DOHH2 (cell line): ENCODE measurements around the gene ARL11.

Experiments used
- H3F3A ChIP-seq: fragments of 200-600 bp; sonication (generic), shearing (Covaris generic); 2 replicates; pipeline ENCODE4 v1.6.0; 2016; ENCODE audit warnings: antibody characterized with exemption, mild to moderate bottlenecking; ENCODE audit not compliant: control insufficient read depth, insufficient read depth
- H3K27ac ChIP-seq: fragments of 200-600 bp; sonication (generic); 2 replicates; pipeline ENCODE4 v1.5.1; 2014; ENCODE audit warnings: low read depth, mild to moderate bottlenecking, low read length, moderate library complexity
- H3K27me3 ChIP-seq: fragments of 200-600 bp; sonication (generic); 2 replicates; pipeline ENCODE4 v1.6.1; 2014; ENCODE audit warnings: mild to moderate bottlenecking, low read length, mixed read lengths; ENCODE audit not compliant: control insufficient read depth
- H3K36me3 ChIP-seq: fragments of 200-600 bp; sonication (generic); 2 replicates; pipeline ENCODE4 v1.6.1; 2014; ENCODE audit warnings: mild to moderate bottlenecking, low read length, moderate library complexity, mixed read lengths; ENCODE audit not compliant: control insufficient read depth
- H3K4me1 ChIP-seq: fragments of 200-600 bp; sonication (generic); 2 replicates; pipeline ENCODE4 v1.6.1; 2014; ENCODE audit warnings: mild to moderate bottlenecking, low read length, mixed read lengths; ENCODE audit not compliant: control insufficient read depth
- H3K4me2 ChIP-seq: fragments of 200-600 bp; sonication (generic); 2 replicates; pipeline ENCODE4 v1.6.0; 2014; ENCODE audit warnings: mild to moderate bottlenecking, low read length, moderate library complexity
- H3K4me3 ChIP-seq: fragments of 200-600 bp; sonication (generic); 2 replicates; pipeline ENCODE4 v1.5.1; 2014; ENCODE audit warnings: mild to moderate bottlenecking, low read length, mixed read lengths
- H3K79me2 ChIP-seq: fragments of 200-600 bp; sonication (generic); 2 replicates; pipeline ENCODE4 v1.6.1; 2014; ENCODE audit warnings: mild to moderate bottlenecking, low read length, mixed read lengths; ENCODE audit not compliant: control insufficient read depth
- H3K9me2 ChIP-seq: fragments of 200-600 bp; sonication (generic); replicated peaks from 2 replicates; pipeline ENCODE4 v1.6.1; 2014; ENCODE audit warnings: mild to moderate bottlenecking, low read length, mixed read lengths; ENCODE audit not compliant: control insufficient read depth
- H3K9me3 ChIP-seq: fragments of 200-600 bp; sonication (generic); 2 replicates; pipeline ENCODE4 v1.6.1; 2014; ENCODE audit warnings: antibody characterized with exemption, low read length, mixed read lengths; ENCODE audit not compliant: control insufficient read depth, insufficient read depth
- H4K20me1 ChIP-seq: fragments of 200-600 bp; sonication (generic); 2 replicates; pipeline ENCODE4 v1.6.0; 2014; ENCODE audit warnings: low read depth, mild to moderate bottlenecking, antibody characterized with exemption, low read length, moderate library complexity; ENCODE audit not compliant: control insufficient read depth, insufficient read depth
- CTCF ChIP-seq: fragments of 200-600 bp; sonication (generic); IDR thresholded peaks from one replicate; pipeline ENCODE4 v1.5.1; 2014; ENCODE audit warnings: antibody characterized with exemption, mild to moderate bottlenecking, low read depth, low read length; ENCODE audit not compliant: poor library complexity, severe bottlenecking
- EZH2phosphoT487 ChIP-seq: fragments of 200-600 bp; sonication (generic); IDR thresholded peaks from 2 replicates; pipeline ENCODE4 v1.6.1; 2017; ENCODE audit warnings: borderline replicate concordance, mild to moderate bottlenecking, antibody characterized with exemption, low read length, moderate library complexity, mixed read lengths

ARL11 gene

GRCh38 chr13:49649244-49649962 is 21.1 kb downstream of the ARL11 start:
- no peak overlapping the region for H3K4me2 ChIP-seq
- peaks cover 23% of the 10 kb centered on the region for H3K4me1 ChIP-seq

GRCh38 chr13:49649963-49650312 is 21.6 kb downstream of the ARL11 start:
- TF ChIP-seq EZH2phosphoT487, result no peak
- no peak for TF ChIP-seq CTCF
- H3K4me3 ChIP-seq, result no peak overlapping the region
- H3K4me2 ChIP-seq, result no peak overlapping the region
- no peak overlapping the region for H3K27ac ChIP-seq
- H3K79me2 ChIP-seq, result no peaks in the 10 kb centered on the region
- no peaks in the 10 kb centered on the region for H4K20me1 ChIP-seq
- no peaks in the 10 kb centered on the region for H3K27me3 ChIP-seq
- H3K9me3 ChIP-seq, result no peaks in the 10 kb centered on the region
- peaks cover 20% of the 10 kb centered on the region for H3K4me1 ChIP-seq
- H3K9me2 ChIP-seq, result no peaks in the 10 kb centered on the region
- H3K36me3 ChIP-seq, result no peaks in the 10 kb centered on the region
- no peaks in the 10 kb centered on the region for H3F3A ChIP-seq

More at GRCh38 chr13:49649244-49649962, 21.1 kb downstream of the ARL11 start:
- H3K9me2 ChIP-seq, result no peaks in the 10 kb centered on the region
- no peak overlapping the region for H3K27ac ChIP-seq
- no peaks in the 10 kb centered on the region for H3K79me2 ChIP-seq
- no peaks in the 10 kb centered on the region for H4K20me1 ChIP-seq
- no peaks in the 10 kb centered on the region for H3K36me3 ChIP-seq
- no peaks in the 10 kb centered on the region for H3K27me3 ChIP-seq
- no peak for TF ChIP-seq EZH2phosphoT487
- no peak for TF ChIP-seq CTCF
- H3K4me3 ChIP-seq, result no peak overlapping the region
- H3F3A ChIP-seq, result no peaks in the 10 kb centered on the region
- no peaks in the 10 kb centered on the region for H3K9me3 ChIP-seq

GRCh38 chr13:49651570-49652354 is 23.5 kb downstream of the ARL11 start:
- no peak overlapping the region for H3K27ac ChIP-seq
- no peak overlapping the region for H3K4me3 ChIP-seq
- no peaks in the 10 kb centered on the region for H3F3A ChIP-seq
- no peak overlapping the region for H3K4me2 ChIP-seq
- no peaks in the 10 kb centered on the region for H3K9me3 ChIP-seq
- no peaks in the 10 kb centered on the region for H3K79me2 ChIP-seq
- TF ChIP-seq EZH2phosphoT487, result no peak
- TF ChIP-seq CTCF, result no peak
- no peaks in the 10 kb centered on the region for H4K20me1 ChIP-seq
- H3K27me3 ChIP-seq, result no peaks in the 10 kb centered on the region
- H3K36me3 ChIP-seq, result no peaks in the 10 kb centered on the region
- peaks cover 1% of the 10 kb centered on the region for H3K4me1 ChIP-seq
- no peaks in the 10 kb centered on the region for H3K9me2 ChIP-seq
